GM12878 (cell line): ENCODE measurements around the gene CCDC200. TPM values are rescaled to one million over a fixed set of nuclear protein-coding genes. Genes with fewer than 3 reads are reported as not detected.

Experiments used
- ATAC-seq: fragments of 200-7000 bp; cut with Tn5 transposase; 3 replicates; pipeline ENCODE4 v1.9.1; 2020; ENCODE audit warnings: mild to moderate bottlenecking, moderate library complexity
- BruUV-seq: library from RNA; stranded (reverse); fragments of 400-500 nt; replicated peaks from 2 replicates; lab custom pipeline; 2021; lab: Mats Ljungman, UMichigan
- CTCF ChIA-PET: fragments of 300-600 bp; sonication (Branson Sonifier 250); formaldehyde crosslinking; extraction: SDS; loops from one replicate; lab custom pipeline; 2021; ENCODE audit warnings: inconsistent platforms; lab: Yijun Ruan, JAX
- POLR2A ChIA-PET: fragments of 350-600 bp; formaldehyde crosslinking; extraction: SDS; loops from one replicate; lab custom pipeline; 2021; ENCODE audit warnings: inconsistent platforms; lab: Charles Lee
- RAD21 ChIA-PET: fragments of 300-600 bp; sonication (Branson Sonifier 250); formaldehyde crosslinking; loops from one replicate; lab custom pipeline; 2023; ENCODE audit warnings: antibody characterized with exemption; ENCODE audit not compliant: unreplicated experiment; lab: Charles Lee
- SMC1A ChIA-PET: fragments of 300-600 bp; sonication (Branson Sonifier 250); formaldehyde crosslinking; loops from one replicate; lab custom pipeline; 2023; ENCODE audit not compliant: unreplicated experiment, uncharacterized antibody; lab: Charles Lee
- DNase-seq: peaks from one replicate; pipeline ENCODE4 v3.0.0-alpha.2; 2011; ENCODE audit warnings: low read depth, low spot score
- FAIRE-seq: peaks from 3 replicates; lab custom pipeline; 2011; peaks lifted over from hg19 to GRCh38; lab: Jason Lieb, UNC
- H2AFZ ChIP-seq: 2 replicates; pipeline ENCODE4 v1.6.0; 2011; ENCODE audit warnings: low read depth, low read length, control low read depth; ENCODE audit not compliant: control insufficient read depth
- H3K27ac ChIP-seq: 2 replicates; pipeline ENCODE4 v1.5.1; 2011; ENCODE audit warnings: control low read depth; ENCODE audit not compliant: control insufficient read depth, insufficient read depth
- H3K27me3 ChIP-seq, 2 experiments: replicated peaks in 1 of 2; 2 replicates each; pipeline versions ENCODE4 v1.6.0 to v1.6.1; 2011; ENCODE audit warnings: low read length in 1 of 2; ENCODE audit not compliant: control insufficient read depth in 2 of 2, insufficient read depth in 2 of 2
- H3K36me3 ChIP-seq, 2 experiments: 2 replicates each; pipeline ENCODE4 v1.5.1; 2011; ENCODE audit warnings: low read length in 1 of 2; ENCODE audit not compliant: control insufficient read depth in 2 of 2, insufficient read depth in 2 of 2
- H3K4me1 ChIP-seq: 2 replicates; pipeline ENCODE4 v1.6.1; 2011; ENCODE audit warnings: mild to moderate bottlenecking, low read length, moderate library complexity, mixed read lengths; ENCODE audit not compliant: control insufficient read depth, insufficient read depth
- H3K4me2 ChIP-seq: 2 replicates; pipeline ENCODE4 v1.6.0; 2011; ENCODE audit warnings: control low read depth; ENCODE audit not compliant: control insufficient read depth, insufficient read depth
- H3K4me3 ChIP-seq: fragments of 200-600 bp; sonication (generic); 2 replicates; pipeline ENCODE4 v1.5.1; 2016
- H3K79me2 ChIP-seq: 2 replicates; pipeline ENCODE4 v1.6.0; 2011; ENCODE audit warnings: low read length; ENCODE audit not compliant: control insufficient read depth, insufficient read depth
- H3K9ac ChIP-seq: 2 replicates; pipeline ENCODE4 v1.8.0; 2011; ENCODE audit warnings: low read length, control low read depth, mixed read lengths; ENCODE audit not compliant: control insufficient read depth, insufficient read depth
- H3K9me3 ChIP-seq: replicated peaks from 3 replicates; pipeline ENCODE4 v1.5.1; 2011; ENCODE audit warnings: mild to moderate bottlenecking, low read length; ENCODE audit not compliant: control insufficient read depth, insufficient read depth
- H4K20me1 ChIP-seq: 2 replicates; pipeline ENCODE4 v1.6.0; 2011; ENCODE audit not compliant: control insufficient read depth, insufficient read depth
- ATF2 ChIP-seq: IDR thresholded peaks from 2 replicates; pipeline ENCODE4 v1.6.1; 2012; ENCODE audit warnings: low read length, inconsistent platforms
- ETV6 ChIP-seq, 2 experiments: fragments of 450-650 bp in 1 of 2; IDR thresholded peaks in 1 of 2; conservative IDR thresholded peaks in 1 of 2; 2 replicates each; pipeline ENCODE4 v1.6.1; 2014; ENCODE audit warnings: antibody characterized with exemption in 1 of 2, borderline replicate concordance in 1 of 2, low read depth in 1 of 2, mild to moderate bottlenecking in 1 of 2, moderate library complexity in 1 of 2
- MAX ChIP-seq: IDR thresholded peaks from 2 replicates; pipeline ENCODE4 v1.6.1; 2012; ENCODE audit warnings: low read depth, low read length, improper control_type of control experiment
- NR2C1 ChIP-seq: fragments of 450-650 bp; IDR thresholded peaks from 2 replicates; pipeline ENCODE4 v1.6.1; 2017; ENCODE audit warnings: antibody characterized with exemption, mild to moderate bottlenecking, moderate library complexity
- RFX5 ChIP-seq: IDR thresholded peaks from 2 replicates; pipeline ENCODE4 v1.6.1; 2011; ENCODE audit warnings: low read depth, low read length, improper control_type of control experiment
- SMARCA5 ChIP-seq: fragments of 450-650 bp; IDR thresholded peaks from 2 replicates; pipeline ENCODE4 v1.6.1; 2017; ENCODE audit warnings: mild to moderate bottlenecking
- STAT1 ChIP-seq: fragments of 450-650 bp; conservative IDR thresholded peaks from 2 replicates; pipeline ENCODE4 v1.6.1; 2014; ENCODE audit warnings: antibody characterized with exemption, mild to moderate bottlenecking
- WGBS: methylation state at CpG from one replicate; pipeline ENCODE4 v1.1.6; 2016; ENCODE audit warnings: low lambda C conversion rate; ENCODE audit not compliant: insufficient replicate concordance, insufficient coverage; ENCODE audit errors: missing lambda C conversion rate; 5-methylcytosine and 5-hydroxymethylcytosine counted together
- in situ Hi-C: fragments of 300-500 bp; cut with MboI; formaldehyde crosslinking; loops from 9 replicates; pipeline ENCODE4 v1.14.3; 2018; ENCODE audit warnings: mixed read lengths
- intact Hi-C: fragments of 100-400 bp; cut with micrococcal nuclease; formaldehyde crosslinking; loops from one replicate; pipeline ENCODE4 v1.14.2; 2022; ENCODE audit not compliant: unreplicated experiment
- polyA plus RNA-seq, 11 experiments: library from polyadenylated mRNA; depleted of rRNA in 4 of 11; unstranded in 6 of 11; stranded (reverse) in 5 of 11; fragments of >200 nt; fragmentation: Nextera tagmentation in 4 of 11; fragmentation: Illumina TruSeq in 1 of 11; extraction: Ambion mirVana in 4 of 11; extraction: Trizol in 1 of 11; gene quantifications; 1 replicate in 1 of 11; 2 replicates in 10 of 11; pipeline versions ENCODE4 v1.2.1 to v1.2.3, GENCODE V29; 2011 to 2016; ENCODE audit warnings: inconsistent platforms in 2 of 11, missing spikeins in 2 of 11, low read depth in 1 of 11
- total RNA-seq, 4 experiments: library from RNA; depleted of rRNA in 3 of 4; stranded (reverse); fragments of >200 nt in 3 of 4; fragmentation: Illumina TruSeq in 1 of 4; extraction: Trizol in 1 of 4; gene quantifications; 2 replicates each; pipeline versions ENCODE4 v1.2.1 to v1.2.3, GENCODE V29; 2013 to 2021
- TF ChIP-seq, protein P1 (sequence below): IDR thresholded peaks from 2 replicates; pipeline ENCODE4 v1.6.1; 2012; ENCODE audit warnings: improper control_type of control experiment, low read depth, low read length; ENCODE audit not compliant: insufficient replicate concordance
- TF ChIP-seq, protein P2 (sequence below): IDR thresholded peaks from 2 replicates; pipeline ENCODE4 v1.6.1; 2011; ENCODE audit warnings: low read depth, mild to moderate bottlenecking, low read length, moderate library complexity, borderline replicate concordance; ENCODE audit errors: extremely low read depth

The CCDC200 gene
- total and polyA plus RNA-seq, 10 of the 15 experiments (the other 5 are each of a cell fraction or from before 2014, with no cell fraction given): 0.46 to 3.9 (median 2.7) TPM; not detected in 6

- TF ChIP-seq, protein P1, sequence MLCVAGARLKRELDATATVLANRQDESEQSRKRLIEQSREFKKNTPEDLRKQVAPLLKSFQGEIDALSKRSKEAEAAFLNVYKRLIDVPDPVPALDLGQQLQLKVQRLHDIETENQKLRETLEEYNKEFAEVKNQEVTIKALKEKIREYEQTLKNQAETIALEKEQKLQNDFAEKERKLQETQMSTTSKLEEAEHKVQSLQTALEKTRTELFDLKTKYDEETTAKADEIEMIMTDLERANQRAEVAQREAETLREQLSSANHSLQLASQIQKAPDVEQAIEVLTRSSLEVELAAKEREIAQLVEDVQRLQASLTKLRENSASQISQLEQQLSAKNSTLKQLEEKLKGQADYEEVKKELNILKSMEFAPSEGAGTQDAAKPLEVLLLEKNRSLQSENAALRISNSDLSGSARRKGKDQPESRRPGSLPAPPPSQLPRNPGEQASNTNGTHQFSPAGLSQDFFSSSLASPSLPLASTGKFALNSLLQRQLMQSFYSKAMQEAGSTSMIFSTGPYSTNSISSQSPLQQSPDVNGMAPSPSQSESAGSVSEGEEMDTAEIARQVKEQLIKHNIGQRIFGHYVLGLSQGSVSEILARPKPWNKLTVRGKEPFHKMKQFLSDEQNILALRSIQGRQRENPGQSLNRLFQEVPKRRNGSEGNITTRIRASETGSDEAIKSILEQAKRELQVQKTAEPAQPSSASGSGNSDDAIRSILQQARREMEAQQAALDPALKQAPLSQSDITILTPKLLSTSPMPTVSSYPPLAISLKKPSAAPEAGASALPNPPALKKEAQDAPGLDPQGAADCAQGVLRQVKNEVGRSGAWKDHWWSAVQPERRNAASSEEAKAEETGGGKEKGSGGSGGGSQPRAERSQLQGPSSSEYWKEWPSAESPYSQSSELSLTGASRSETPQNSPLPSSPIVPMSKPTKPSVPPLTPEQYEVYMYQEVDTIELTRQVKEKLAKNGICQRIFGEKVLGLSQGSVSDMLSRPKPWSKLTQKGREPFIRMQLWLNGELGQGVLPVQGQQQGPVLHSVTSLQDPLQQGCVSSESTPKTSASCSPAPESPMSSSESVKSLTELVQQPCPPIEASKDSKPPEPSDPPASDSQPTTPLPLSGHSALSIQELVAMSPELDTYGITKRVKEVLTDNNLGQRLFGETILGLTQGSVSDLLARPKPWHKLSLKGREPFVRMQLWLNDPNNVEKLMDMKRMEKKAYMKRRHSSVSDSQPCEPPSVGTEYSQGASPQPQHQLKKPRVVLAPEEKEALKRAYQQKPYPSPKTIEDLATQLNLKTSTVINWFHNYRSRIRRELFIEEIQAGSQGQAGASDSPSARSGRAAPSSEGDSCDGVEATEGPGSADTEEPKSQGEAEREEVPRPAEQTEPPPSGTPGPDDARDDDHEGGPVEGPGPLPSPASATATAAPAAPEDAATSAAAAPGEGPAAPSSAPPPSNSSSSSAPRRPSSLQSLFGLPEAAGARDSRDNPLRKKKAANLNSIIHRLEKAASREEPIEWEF: no peak
- no peak for TF ChIP-seq NR2C1
- no peak for TF ChIP-seq ETV6 (conservative IDR thresholded peaks at IDR 0.05 in 1 of 2, IDR thresholded peaks at IDR 0.05 in 1 of 2; ENCODE audit: borderline replicate concordance in 1 of 2, low read depth in 1 of 2)
Measured at GRCh38 chr17:43219001-43219400, 9.4 kb downstream of the CCDC200 start (continued).

- peaks cover 2 to 14% of the 10 kb centered on the region in 2 experiments; a peak in 3 of 4 replicates for H3K36me3 ChIP-seq
- ATAC-seq (no peak), DNase-seq (no peak), FAIRE-seq (no peak)
- no peaks in the 10 kb centered on the region for H3K27me3 ChIP-seq
- ChIA-PET CTCF (interaction anchor here (0.7 kb wide), 1 partner anchor 21 kb away, joined by 3 read pairs; no protein-coding TSS in a partner anchor), SMC1A (interaction anchor here (0.7 kb wide), 1 partner anchor 45 kb away, joined by 4 read pairs; no protein-coding TSS in a partner anchor), POLR2A (interaction anchor here (0.5 to 0.6 kb wide), 3 partner anchors 8 to 1453 kb away, joined by 3 to 5 read pairs (median 4); no protein-coding TSS in a partner anchor), RAD21 (no interaction called here)
- peaks cover 10% of the 10 kb centered on the region for H3K79me2 ChIP-seq
- in situ Hi-C loops (loop anchor here (10.0 to 25.0 kb wide), 9 partner anchors 97 to 1645 kb away; partner anchors contain the start of genes DNAJC7, EIF1, HDAC5 and MEOX1), intact Hi-C loops (no loop called here)
- no peaks in the 10 kb centered on the region for H4K20me1 ChIP-seq
- H3K9ac ChIP-seq: no peak overlapping the region
- WGBS: 94% methylated on average over 2 of the region's 2 CpGs
- H2AFZ ChIP-seq: no peak overlapping the region
- no peak overlapping the region for H3K4me3 ChIP-seq
- no peak overlapping the region for H3K27ac ChIP-seq
- no peak overlapping the region for H3K4me2 ChIP-seq
- peaks cover 5% of the 10 kb centered on the region; the same call in 1 of the 2 replicates for H3K4me1 ChIP-seq
- no peaks in the 10 kb centered on the region for H3K9me3 ChIP-seq
- BruUV-seq: no TSS peak
- no peak for TF ChIP-seq ATF2
- TF ChIP-seq STAT1: no peak
- no peak for TF ChIP-seq MAX
- TF ChIP-seq RFX5: no peak
- TF ChIP-seq SMARCA5: no peak
- TF ChIP-seq, protein P2, sequence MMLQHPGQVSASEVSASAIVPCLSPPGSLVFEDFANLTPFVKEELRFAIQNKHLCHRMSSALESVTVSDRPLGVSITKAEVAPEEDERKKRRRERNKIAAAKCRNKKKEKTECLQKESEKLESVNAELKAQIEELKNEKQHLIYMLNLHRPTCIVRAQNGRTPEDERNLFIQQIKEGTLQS: no peak
Measured at GRCh38 chr17:43217614-43218087, 10.8 kb downstream of the CCDC200 start.
